OCI-LY1 (cell line): ENCODE data around the gene AGPAT2.

Source experiments
- EZH2 ChIP-seq: fragments of 200-600 bp; sonication (generic), shearing (Covaris generic); IDR thresholded peaks from 2 replicates; pipeline ENCODE4 v1.8.0; 2017; ENCODE audit warnings: borderline replicate concordance, mixed run types, mild to moderate bottlenecking, antibody characterized with exemption, low read length, moderate library complexity, mixed read lengths
- TF ChIP-seq, protein P1 (sequence below): fragments of 200-600 bp; sonication (generic), shearing (Covaris generic); IDR thresholded peaks from 2 replicates; pipeline ENCODE4 v1.5.1; 2017; ENCODE audit warnings: mild to moderate bottlenecking, antibody characterized with exemption, low read length, moderate library complexity, mixed read lengths

- TF ChIP-seq, protein P1, sequence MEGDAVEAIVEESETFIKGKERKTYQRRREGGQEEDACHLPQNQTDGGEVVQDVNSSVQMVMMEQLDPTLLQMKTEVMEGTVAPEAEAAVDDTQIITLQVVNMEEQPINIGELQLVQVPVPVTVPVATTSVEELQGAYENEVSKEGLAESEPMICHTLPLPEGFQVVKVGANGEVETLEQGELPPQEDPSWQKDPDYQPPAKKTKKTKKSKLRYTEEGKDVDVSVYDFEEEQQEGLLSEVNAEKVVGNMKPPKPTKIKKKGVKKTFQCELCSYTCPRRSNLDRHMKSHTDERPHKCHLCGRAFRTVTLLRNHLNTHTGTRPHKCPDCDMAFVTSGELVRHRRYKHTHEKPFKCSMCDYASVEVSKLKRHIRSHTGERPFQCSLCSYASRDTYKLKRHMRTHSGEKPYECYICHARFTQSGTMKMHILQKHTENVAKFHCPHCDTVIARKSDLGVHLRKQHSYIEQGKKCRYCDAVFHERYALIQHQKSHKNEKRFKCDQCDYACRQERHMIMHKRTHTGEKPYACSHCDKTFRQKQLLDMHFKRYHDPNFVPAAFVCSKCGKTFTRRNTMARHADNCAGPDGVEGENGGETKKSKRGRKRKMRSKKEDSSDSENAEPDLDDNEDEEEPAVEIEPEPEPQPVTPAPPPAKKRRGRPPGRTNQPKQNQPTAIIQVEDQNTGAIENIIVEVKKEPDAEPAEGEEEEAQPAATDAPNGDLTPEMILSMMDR, result no peak
- no peak for TF ChIP-seq EZH2
Measured at GRCh38 chr9:136698635-136699246, 11.5 kb upstream of the AGPAT2 start.
